ENCODE results near the gene GAL3ST1.
"Not testable (repeated sequence)": the region's sequence is repeated elsewhere in the genome, so short reads cannot be mapped to it uniquely, and the experiment has no call there.

Gene GAL3ST1

GRCh38 chr22:30564045-30564760, 10.3 kb downstream of the GAL3ST1 start:
- no peak for DNase-seq

- DNase-seq: no peak
These were observed 12.1 kb downstream of the GAL3ST1 start for GRCh38 chr22:30562366-30562765.

- no peak for DNase-seq
These were observed 12.9 kb downstream of the GAL3ST1 start for GRCh38 chr22:30561402-30562189.

- not testable (repeated sequence) for DNase-seq
These were observed 13.7 kb downstream of the GAL3ST1 start for GRCh38 chr22:30560643-30561202.

- DNase-seq: no peak
These were observed 14.6 kb downstream of the GAL3ST1 start for GRCh38 chr22:30559889-30560288.

- DNase-seq: no peak
These were observed 17.2 kb downstream of the GAL3ST1 start for GRCh38 chr22:30557243-30557642.

GRCh38 chr22:30556388-30556787, 18.1 kb downstream of the GAL3ST1 start:
- no peak for DNase-seq

- no peak for DNase-seq
These were observed 18.9 kb downstream of the GAL3ST1 start for GRCh38 chr22:30555282-30556210.

GRCh38 chr22:30553971-30554370, 20.5 kb downstream of the GAL3ST1 start:
- DNase-seq: no peak

- DNase-seq: no peak
These were observed 21.7 kb downstream of the GAL3ST1 start for GRCh38 chr22:30552719-30553118.

- DNase-seq: not testable (repeated sequence)
These were observed 22.7 kb downstream of the GAL3ST1 start for GRCh38 chr22:30551813-30552212.

- DNase-seq: no peak
These were observed 27.3 kb downstream of the GAL3ST1 start for GRCh38 chr22:30547188-30547587.

GRCh38 chr22:30546616-30547015, 27.8 kb downstream of the GAL3ST1 start, which contains the start of gene SEC14L6:
Gene SEC14L6 (minus strand): TSS chr22:30546741. CDS start chr22:30546682, 59 bp downstream.
- DNase-seq: no peak

GRCh38 chr22:30542811-30543188, 31.7 kb downstream of the GAL3ST1 start:
- DNase-seq: no peak

- peak; percentile 16 for DNase-seq
These were observed 32.3 kb downstream of the GAL3ST1 start for GRCh38 chr22:30541961-30542810.

GRCh38 chr22:30541511-30541910, 33.0 kb downstream of the GAL3ST1 start:
- DNase-seq: not testable (repeated sequence)

- DNase-seq: no peak
These were observed 35.1 kb downstream of the GAL3ST1 start for GRCh38 chr22:30539368-30539767.

- no peak for DNase-seq
These were observed 36.2 kb downstream of the GAL3ST1 start for GRCh38 chr22:30538280-30538679.

- no peak for DNase-seq
These were observed 37.3 kb downstream of the GAL3ST1 start for GRCh38 chr22:30537083-30537731.

- DNase-seq: no peak
These were observed 39.3 kb downstream of the GAL3ST1 start for GRCh38 chr22:30535182-30535581.

Data from suppressor macrophage treated with lipopolysaccharide for 4 hours (primary cell).